ENCODE data around the gene PIK3C2G. TPM values are rescaled to one million over a fixed set of nuclear protein-coding genes. Genes with fewer than 3 reads are reported as not detected.
"Not testable (repeated sequence)": the region's sequence is repeated elsewhere in the genome, so short reads cannot be mapped to it uniquely, and the experiment has no call there.

PIK3C2G gene
- total and polyA plus RNA-seq, 2 of the 4 experiments (the other 2 are of a cell fraction), result not detected

GRCh38 chr12:18500736-18501135 lies 239.4 kb downstream of the PIK3C2G start:
- H3K9me3 ChIP-seq (ENCODE audit: control insufficient read depth, insufficient read depth, low read length); dilution Hi-C loops (cut with HindIII; ENCODE audit: low sequenced_read_pairs, unreplicated experiment); H3K4me1 ChIP-seq (ENCODE audit: control insufficient read depth, insufficient read depth, low read length): not testable (repeated sequence)

More at GRCh38 chr12:18500736-18501135, 239.4 kb downstream of the PIK3C2G start:
- H4K8ac ChIP-seq (ENCODE audit: low read depth in 2 of 2, low read length in 2 of 2); H3K79me1 ChIP-seq (ENCODE audit: low read depth in 1 of 2, low read length in 2 of 2); H3K27ac ChIP-seq (ENCODE audit: insufficient read depth, low read length); H4K91ac ChIP-seq (ENCODE audit: insufficient read depth, low read depth, low read length); H3K14ac ChIP-seq (replicated peaks; ENCODE audit: low read depth, low read length); H2BK20ac ChIP-seq (ENCODE audit: low read depth, low read length); H4K5ac ChIP-seq (ENCODE audit: low read depth, low read length); H4K20me1 ChIP-seq (ENCODE audit: insufficient read depth, low read length); ATAC-seq (ENCODE audit: low read depth); H2AK9ac ChIP-seq (replicated peaks; ENCODE audit: low read depth, low read length, poor library complexity); POLR2A ChIA-PET (ENCODE audit: unreplicated experiment); H3K18ac ChIP-seq (ENCODE audit: low read depth, low read length); H2AFZ ChIP-seq (replicated peaks; ENCODE audit: low read length, poor library complexity); H2BK5ac ChIP-seq (ENCODE audit: low read depth, low read length, poor library complexity, severe bottlenecking); H3K36me3 ChIP-seq (ENCODE audit: control insufficient read depth, insufficient read depth, low read length); H3K23ac ChIP-seq (ENCODE audit: low read depth, low read length); H2AK5ac ChIP-seq (ENCODE audit: low read depth, low read length); BruUV-seq (replicated peaks); in situ Hi-C loops (cut with MboI; ENCODE audit: low sequenced_read_pairs); intact Hi-C loops (cut with micrococcal nuclease); H2BK120ac ChIP-seq (ENCODE audit: low read depth, low read length); H3K4me3 ChIP-seq (ENCODE audit: insufficient read depth, low read depth, low read length); DNase-seq; H3K27me3 ChIP-seq (ENCODE audit: control insufficient read depth, insufficient read depth, low read length); H2BK15ac ChIP-seq (ENCODE audit: low read depth, low read length); H3K4me2 ChIP-seq (ENCODE audit: low read depth, low read length); CTCF ChIA-PET; H3K4ac ChIP-seq (ENCODE audit: low read depth, low read length); H3K9me1 ChIP-seq (ENCODE audit: insufficient read depth, low read length); H3K9ac ChIP-seq (ENCODE audit: low read depth, low read length); H3K56ac ChIP-seq (ENCODE audit: extremely low read depth, insufficient read depth, low read length): not testable (repeated sequence)
- 95% methylated on average over 3 of the region's 21 CpGs; no CpG with 5 or more reads in 1 of the 2 experiments for WGBS, 2 experiments (ENCODE audit: extremely low coverage in 2 of 2, insufficient read length in 1 of 2)

Measured in IMR-90 (cell line).